Liver (tissue), 9 donors: Measurements from ENCODE around the gene DHX16. TPM values are rescaled to one million over a fixed set of nuclear protein-coding genes. Genes with fewer than 3 reads are reported as not detected.

Source experiments
- DNase-seq: peaks from one replicate; pipeline ENCODE4 v3.0.0-alpha.2; 2017; ENCODE audit warnings: low spot score
- H3K27ac ChIP-seq, 2 donors: one replicate each; pipeline ENCODE4 v1.7.0; 2013; ENCODE audit warnings: inconsistent platforms in 2 of 2, low read length in 2 of 2, control low read depth in 1 of 2, low read depth in 1 of 2, mild to moderate bottlenecking in 1 of 2
- H3K27me3 ChIP-seq, 4 donors: one replicate each; pipeline versions ENCODE4 v1.6.1 to v1.7.0; 2013; ENCODE audit warnings: low read length in 3 of 4, inconsistent platforms in 1 of 4, mild to moderate bottlenecking in 1 of 4, moderate library complexity in 1 of 4; ENCODE audit not compliant: control insufficient read depth in 4 of 4, insufficient read depth in 4 of 4
- H3K36me3 ChIP-seq, 4 donors: one replicate each; pipeline versions ENCODE4 v1.6.1 to v1.7.0; 2013; ENCODE audit warnings: low read length in 3 of 4, mild to moderate bottlenecking in 3 of 4, low read depth in 1 of 4, moderate library complexity in 1 of 4; ENCODE audit not compliant: control insufficient read depth in 4 of 4, insufficient read depth in 3 of 4
- H3K4me1 ChIP-seq, 4 donors: one replicate each; pipeline versions ENCODE4 v1.6.1 to v1.7.0; 2013; ENCODE audit warnings: low read length in 3 of 4, mild to moderate bottlenecking in 3 of 4, moderate library complexity in 1 of 4; ENCODE audit not compliant: control insufficient read depth in 4 of 4, insufficient read depth in 4 of 4
- H3K4me3 ChIP-seq, 3 donors: one replicate each; pipeline versions ENCODE4 v1.6.1 to v1.7.0; 2013; ENCODE audit warnings: low read length in 3 of 3, control low read depth in 1 of 3, low read depth in 1 of 3, mild to moderate bottlenecking in 1 of 3
- H3K9ac ChIP-seq, 2 donors: one replicate each; pipeline ENCODE4 v1.7.0; 2013; ENCODE audit warnings: low read length in 2 of 2, mild to moderate bottlenecking in 2 of 2, moderate library complexity in 2 of 2, control low read depth in 1 of 2, low read depth in 1 of 2
- H3K9me3 ChIP-seq, 4 donors: one replicate each; pipeline versions ENCODE4 v1.6.1 to v1.7.0; 2013; ENCODE audit warnings: low read length in 3 of 4; ENCODE audit not compliant: control insufficient read depth in 4 of 4
- ATF3 ChIP-seq: IDR thresholded peaks from 2 replicates; pipeline ENCODE4 v1.6.1; 2016; ENCODE audit warnings: antibody characterized with exemption
- EGR1 ChIP-seq, 2 donors: IDR thresholded peaks; 2 replicates each; pipeline ENCODE4 v1.6.1; 2016 to 2018; ENCODE audit warnings: antibody characterized with exemption in 2 of 2, low read depth in 2 of 2
- FOXA1 ChIP-seq: IDR thresholded peaks from 2 replicates; pipeline ENCODE4 v1.6.1; 2016; ENCODE audit warnings: antibody characterized with exemption
- FOXA2 ChIP-seq: IDR thresholded peaks from 2 replicates; pipeline ENCODE4 v1.6.1; 2016; ENCODE audit warnings: antibody characterized with exemption
- GABPA ChIP-seq, 2 donors: IDR thresholded peaks in 1 of 2; conservative IDR thresholded peaks in 1 of 2; 2 replicates each; pipeline ENCODE4 v1.6.1; 2016; ENCODE audit warnings: antibody characterized with exemption in 2 of 2, mild to moderate bottlenecking in 1 of 2, moderate library complexity in 1 of 2
- HNF4A ChIP-seq, 2 donors: conservative IDR thresholded peaks; 2 replicates each; pipeline ENCODE4 v1.6.1; 2016; ENCODE audit warnings: antibody characterized with exemption in 2 of 2, mild to moderate bottlenecking in 2 of 2
- HNF4G ChIP-seq: IDR thresholded peaks from 2 replicates; pipeline ENCODE4 v1.6.1; 2016; ENCODE audit warnings: antibody characterized with exemption
- JUND ChIP-seq, 2 donors: IDR thresholded peaks; 2 replicates each; pipeline ENCODE4 v1.6.1; 2016; ENCODE audit warnings: antibody characterized with exemption in 2 of 2
- NR2F2 ChIP-seq: IDR thresholded peaks from 2 replicates; pipeline ENCODE4 v1.6.1; 2016; ENCODE audit warnings: antibody characterized with exemption
- RAD21 ChIP-seq, 2 donors: IDR thresholded peaks; 2 replicates each; pipeline ENCODE4 v1.6.1; 2016; ENCODE audit warnings: antibody characterized with exemption in 2 of 2, mild to moderate bottlenecking in 2 of 2
- RXRA ChIP-seq, 2 donors: IDR thresholded peaks; 2 replicates each; pipeline ENCODE4 v1.6.1; 2017 to 2018; ENCODE audit warnings: antibody characterized with exemption in 2 of 2, mild to moderate bottlenecking in 1 of 2
- SP1 ChIP-seq: IDR thresholded peaks from 2 replicates; pipeline ENCODE4 v1.6.1; 2018; ENCODE audit warnings: antibody characterized with exemption, mild to moderate bottlenecking
- TAF1 ChIP-seq: conservative IDR thresholded peaks from 2 replicates; pipeline ENCODE4 v1.6.1; 2016; ENCODE audit warnings: antibody characterized with exemption, mild to moderate bottlenecking
- YY1 ChIP-seq: IDR thresholded peaks from 2 replicates; pipeline ENCODE4 v1.6.1; 2016; ENCODE audit warnings: antibody characterized with exemption, mild to moderate bottlenecking
- ZBTB33 ChIP-seq: IDR thresholded peaks from 2 replicates; pipeline ENCODE4 v1.6.1; 2016; ENCODE audit warnings: antibody characterized with exemption
- WGBS: extraction: QIAGEN DNeasy Blood & Tissue Kit; methylation state at CpG from one replicate; pipeline ENCODE4 v1.1.7; 2013; 5-methylcytosine and 5-hydroxymethylcytosine counted together
- polyA plus RNA-seq, 2 donors: library from polyadenylated mRNA; stranded (reverse) in 1 of 2; unstranded in 1 of 2; fragments of 200-250 nt in 1 of 2; fragments of >200 nt in 1 of 2; fragmentation: Nextera tagmentation in 1 of 2; extraction: Ambion mirVana in 1 of 2; gene quantifications; one replicate each; pipeline versions ENCODE4 v1.2.1 to v1.2.3, GENCODE V29; 2013 to 2015
- total RNA-seq, 2 donors: library from RNA; depleted of rRNA; stranded (reverse); fragments of >200 nt; gene quantifications; one replicate each; pipeline ENCODE4 v1.2.3, GENCODE V29; 2014
- TF ChIP-seq, protein P1 (sequence below): IDR thresholded peaks from 2 replicates; pipeline ENCODE4 v1.6.1; 2016; ENCODE audit warnings: antibody characterized with exemption
- TF ChIP-seq, protein P2 (sequence below): IDR thresholded peaks from 2 replicates; pipeline ENCODE4 v1.6.1; 2016; ENCODE audit warnings: antibody characterized with exemption, mild to moderate bottlenecking
- TF ChIP-seq, protein P3 (sequence below): fragments of 150-350 bp; IDR thresholded peaks from 2 replicates; pipeline ENCODE4 v1.5.1; 2017; ENCODE audit warnings: improper control_type of control experiment, low read depth, low read length; ENCODE audit not compliant: missing input control
- donor health status: healthy.
- donor health status: healthy.
- donor health status: healthy.
- donor health status: healthy.
- donor health status: healthy.

Gene DHX16
- total and polyA plus RNA-seq, 4 donors, result 10.1 to 23.9 (median 17.4) TPM

DNA sequence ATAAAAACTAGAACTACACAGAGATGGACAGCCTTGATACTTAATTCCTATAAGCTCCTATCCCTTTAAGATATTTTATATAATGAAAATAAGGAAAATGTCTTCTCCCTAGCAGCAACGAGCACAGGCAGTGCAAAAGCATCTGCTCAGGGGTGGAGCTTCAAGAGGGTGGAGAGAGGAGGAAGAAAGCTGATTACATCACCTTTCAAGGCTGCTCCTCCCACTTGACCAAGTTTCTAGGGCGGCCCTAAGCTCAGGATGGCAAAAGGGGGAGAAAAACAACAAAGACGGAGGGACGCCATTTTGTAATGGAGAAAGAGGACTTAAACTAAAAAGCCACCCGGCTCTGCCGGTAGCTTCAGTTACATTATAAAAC lies 58.0 kb downstream of the DHX16 start:
- Histone ChIP-seq H3K4me1 (peaks cover 2 to 23% (median 14%) of the 10 kb centered on the region in 4 donors), H3K36me3 (peaks cover 3 to 10% (median 8%) of the 10 kb centered on the region in 4 donors), H3K4me3 (peak overlapping the region; percentile 14 to 96 (median 90)), H3K27ac (peak overlapping the region; percentile 83 to 92), H3K9ac (peak overlapping the region; percentile 99 to 100), H3K27me3 (no peaks in the 10 kb centered on the region), H3K9me3 (no peaks in the 10 kb centered on the region)
- under 1% methylated on average over 6 of the region's 6 CpGs for WGBS
- TF ChIP-seq TAF1, result peak; percentile 96
- TF ChIP-seq, protein P1, sequence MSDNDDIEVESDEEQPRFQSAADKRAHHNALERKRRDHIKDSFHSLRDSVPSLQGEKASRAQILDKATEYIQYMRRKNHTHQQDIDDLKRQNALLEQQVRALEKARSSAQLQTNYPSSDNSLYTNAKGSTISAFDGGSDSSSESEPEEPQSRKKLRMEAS, result peak; percentile 54
- TF ChIP-seq SP1, result peak; percentile 28
- no peak for TF ChIP-seq FOXA2
- peak in 1 of 2 donors; percentile 30 for TF ChIP-seq RAD21 (IDR thresholded peaks at IDR 0.05)
- no peak for TF ChIP-seq HNF4G
- TF ChIP-seq ZBTB33, result no peak
- TF ChIP-seq JUND (IDR thresholded peaks at IDR 0.05), result peak; percentile 13 to 86
- peak; percentile 99 for TF ChIP-seq YY1
- TF ChIP-seq GABPA (IDR thresholded peaks at IDR 0.05 in 1 of 2, conservative IDR thresholded peaks at IDR 0.05 in 1 of 2), result peak in 1 of 2 donors; percentile 69
- TF ChIP-seq ATF3, result peak; percentile 86
- no peak for TF ChIP-seq RXRA (IDR thresholded peaks at IDR 0.05)
- peak in 1 of 2 donors; percentile 27 for TF ChIP-seq EGR1 (IDR thresholded peaks at IDR 0.05; ENCODE audit: low read depth in 2 of 2)
- peak in 1 of 2 donors; percentile 29 for TF ChIP-seq HNF4A (conservative IDR thresholded peaks at IDR 0.05)
- TF ChIP-seq, protein P2, sequence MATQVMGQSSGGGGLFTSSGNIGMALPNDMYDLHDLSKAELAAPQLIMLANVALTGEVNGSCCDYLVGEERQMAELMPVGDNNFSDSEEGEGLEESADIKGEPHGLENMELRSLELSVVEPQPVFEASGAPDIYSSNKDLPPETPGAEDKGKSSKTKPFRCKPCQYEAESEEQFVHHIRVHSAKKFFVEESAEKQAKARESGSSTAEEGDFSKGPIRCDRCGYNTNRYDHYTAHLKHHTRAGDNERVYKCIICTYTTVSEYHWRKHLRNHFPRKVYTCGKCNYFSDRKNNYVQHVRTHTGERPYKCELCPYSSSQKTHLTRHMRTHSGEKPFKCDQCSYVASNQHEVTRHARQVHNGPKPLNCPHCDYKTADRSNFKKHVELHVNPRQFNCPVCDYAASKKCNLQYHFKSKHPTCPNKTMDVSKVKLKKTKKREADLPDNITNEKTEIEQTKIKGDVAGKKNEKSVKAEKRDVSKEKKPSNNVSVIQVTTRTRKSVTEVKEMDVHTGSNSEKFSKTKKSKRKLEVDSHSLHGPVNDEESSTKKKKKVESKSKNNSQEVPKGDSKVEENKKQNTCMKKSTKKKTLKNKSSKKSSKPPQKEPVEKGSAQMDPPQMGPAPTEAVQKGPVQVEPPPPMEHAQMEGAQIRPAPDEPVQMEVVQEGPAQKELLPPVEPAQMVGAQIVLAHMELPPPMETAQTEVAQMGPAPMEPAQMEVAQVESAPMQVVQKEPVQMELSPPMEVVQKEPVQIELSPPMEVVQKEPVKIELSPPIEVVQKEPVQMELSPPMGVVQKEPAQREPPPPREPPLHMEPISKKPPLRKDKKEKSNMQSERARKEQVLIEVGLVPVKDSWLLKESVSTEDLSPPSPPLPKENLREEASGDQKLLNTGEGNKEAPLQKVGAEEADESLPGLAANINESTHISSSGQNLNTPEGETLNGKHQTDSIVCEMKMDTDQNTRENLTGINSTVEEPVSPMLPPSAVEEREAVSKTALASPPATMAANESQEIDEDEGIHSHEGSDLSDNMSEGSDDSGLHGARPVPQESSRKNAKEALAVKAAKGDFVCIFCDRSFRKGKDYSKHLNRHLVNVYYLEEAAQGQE, result peak; percentile 73
- TF ChIP-seq FOXA1, result no peak
- TF ChIP-seq, protein P3, sequence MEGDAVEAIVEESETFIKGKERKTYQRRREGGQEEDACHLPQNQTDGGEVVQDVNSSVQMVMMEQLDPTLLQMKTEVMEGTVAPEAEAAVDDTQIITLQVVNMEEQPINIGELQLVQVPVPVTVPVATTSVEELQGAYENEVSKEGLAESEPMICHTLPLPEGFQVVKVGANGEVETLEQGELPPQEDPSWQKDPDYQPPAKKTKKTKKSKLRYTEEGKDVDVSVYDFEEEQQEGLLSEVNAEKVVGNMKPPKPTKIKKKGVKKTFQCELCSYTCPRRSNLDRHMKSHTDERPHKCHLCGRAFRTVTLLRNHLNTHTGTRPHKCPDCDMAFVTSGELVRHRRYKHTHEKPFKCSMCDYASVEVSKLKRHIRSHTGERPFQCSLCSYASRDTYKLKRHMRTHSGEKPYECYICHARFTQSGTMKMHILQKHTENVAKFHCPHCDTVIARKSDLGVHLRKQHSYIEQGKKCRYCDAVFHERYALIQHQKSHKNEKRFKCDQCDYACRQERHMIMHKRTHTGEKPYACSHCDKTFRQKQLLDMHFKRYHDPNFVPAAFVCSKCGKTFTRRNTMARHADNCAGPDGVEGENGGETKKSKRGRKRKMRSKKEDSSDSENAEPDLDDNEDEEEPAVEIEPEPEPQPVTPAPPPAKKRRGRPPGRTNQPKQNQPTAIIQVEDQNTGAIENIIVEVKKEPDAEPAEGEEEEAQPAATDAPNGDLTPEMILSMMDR, result no peak
- no peak for TF ChIP-seq NR2F2
- peak; percentile 82 for DNase-seq
